Esophagus muscularis mucosa (tissue), 3 donors: ENCODE measurements around the gene CAGE1.

Source experiments
- EP300 ChIP-seq: sonication (generic); formaldehyde crosslinking; IDR thresholded peaks from one replicate; pipeline ENCODE4 v1.6.1; 2017; ENCODE audit warnings: antibody characterized with exemption
- POLR2AphosphoS5 ChIP-seq, 2 donors: sonication (generic); formaldehyde crosslinking; IDR thresholded peaks; one replicate each; pipeline ENCODE4 v1.6.1; 2017; ENCODE audit warnings: antibody characterized with exemption in 2 of 2

DNA sequence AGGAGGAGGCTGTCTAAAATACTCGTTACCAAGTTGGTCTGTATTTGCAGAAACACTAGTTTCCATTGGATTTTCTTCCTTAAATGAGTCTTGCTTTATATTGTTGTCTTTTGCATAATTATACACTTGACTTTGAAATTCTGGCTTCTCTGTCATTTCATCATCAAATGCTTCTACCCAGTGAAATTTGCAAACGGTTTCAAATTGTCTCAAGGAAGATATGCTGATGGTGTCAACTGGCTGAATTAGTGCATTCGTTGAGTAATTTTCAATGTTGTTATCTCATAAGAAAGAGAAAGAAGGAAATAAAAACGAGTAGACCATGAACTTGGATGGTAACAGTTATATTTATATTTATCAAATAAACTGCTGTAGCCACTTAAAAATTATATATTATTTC, 10.8 kb downstream of the CAGE1 start:
- no peak for TF ChIP-seq EP300
- no peak for TF ChIP-seq POLR2AphosphoS5 (IDR thresholded peaks at IDR 0.05)
